SU-DHL-6 (cell line): ENCODE data around the gene CST9.

Experiments
- H2AFZ ChIP-seq: fragments of 200-600 bp; sonication (generic); 2 replicates; pipeline ENCODE4 v1.6.1; 2014; ENCODE audit warnings: low read depth, mild to moderate bottlenecking, moderate library complexity, mixed read lengths, antibody characterized with exemption, low read length; ENCODE audit not compliant: severe bottlenecking
- H3F3A ChIP-seq: fragments of 200-600 bp; shearing (Covaris generic); 2 replicates; pipeline ENCODE4 v1.6.0; 2016; ENCODE audit warnings: antibody characterized with exemption, mild to moderate bottlenecking; ENCODE audit not compliant: insufficient read depth
- H3K27ac ChIP-seq: fragments of 200-600 bp; sonication (generic); 2 replicates; pipeline ENCODE4 v1.5.1; 2016; ENCODE audit warnings: low read depth, mild to moderate bottlenecking, low read length, moderate library complexity, mixed read lengths
- H3K27me3 ChIP-seq: fragments of 200-600 bp; sonication (generic), shearing (Covaris generic); 2 replicates; pipeline ENCODE4 v1.6.0; 2014; ENCODE audit warnings: mild to moderate bottlenecking, low read length
- H3K36me3 ChIP-seq: fragments of 200-600 bp; sonication (generic); 2 replicates; pipeline ENCODE4 v1.6.1; 2014; ENCODE audit warnings: mild to moderate bottlenecking, low read length, mixed read lengths
- H3K4me2 ChIP-seq: fragments of 300-600, 200-600 bp; shearing (Covaris generic), sonication (generic); 2 replicates; pipeline ENCODE4 v1.6.0; 2014; ENCODE audit warnings: low read length, low read depth, mild to moderate bottlenecking; ENCODE audit not compliant: poor library complexity, severe bottlenecking
- H3K4me3 ChIP-seq: fragments of 200-600 bp; sonication (generic); 2 replicates; pipeline ENCODE4 v1.5.1; 2014; ENCODE audit warnings: antibody characterized with exemption, low read length, mild to moderate bottlenecking, mixed read lengths; ENCODE audit not compliant: insufficient read depth, poor library complexity, severe bottlenecking
- H3K79me2 ChIP-seq: fragments of 200-600 bp; sonication (generic); 2 replicates; pipeline ENCODE4 v1.6.1; 2014; ENCODE audit warnings: mild to moderate bottlenecking, low read length, moderate library complexity; ENCODE audit not compliant: insufficient read depth
- H3K9ac ChIP-seq: fragments of 200-600 bp; sonication (generic); 2 replicates; pipeline ENCODE4 v1.7.0; 2014; ENCODE audit warnings: mild to moderate bottlenecking, low read length
- H3K9me2 ChIP-seq: fragments of 200-600 bp; sonication (generic); replicated peaks from 2 replicates; pipeline ENCODE4 v1.6.1; 2014; ENCODE audit warnings: low read length; ENCODE audit not compliant: insufficient read depth
- H3K9me3 ChIP-seq: fragments of 200-600 bp; sonication (generic); 2 replicates; pipeline ENCODE4 v1.6.1; 2014; ENCODE audit warnings: low read length, mixed read lengths; ENCODE audit not compliant: insufficient read depth
- H4K20me1 ChIP-seq: fragments of 200-600 bp; sonication (generic); 2 replicates; pipeline ENCODE4 v1.6.1; 2014; ENCODE audit warnings: low read depth, mild to moderate bottlenecking, antibody characterized with exemption, low read length, moderate library complexity, mixed read lengths
- CTCF ChIP-seq: fragments of 200-600 bp; sonication (generic); IDR thresholded peaks from one replicate; pipeline ENCODE4 v1.5.1; 2017; ENCODE audit warnings: antibody characterized with exemption, mild to moderate bottlenecking, low read length, moderate library complexity; ENCODE audit not compliant: insufficient read depth, poor library complexity, severe bottlenecking
- EZH2phosphoT487 ChIP-seq: fragments of 200-600 bp; sonication (generic), shearing (Covaris generic); conservative IDR thresholded peaks from 2 replicates; pipeline ENCODE4 v1.6.1; 2018; ENCODE audit warnings: mild to moderate bottlenecking, antibody characterized with exemption, low read length, moderate library complexity, mixed read lengths

The CST9 gene

GRCh38 chr20:23564927-23565326 lies 40.8 kb downstream of the CST9 start:
- H3K79me2 ChIP-seq = no peaks in the 10 kb centered on the region
- no peak overlapping the region for H3K9ac ChIP-seq
- H3K9me2 ChIP-seq = no peaks in the 10 kb centered on the region
- H3F3A ChIP-seq = no peaks in the 10 kb centered on the region
- TF ChIP-seq CTCF = no peak
- no peak for TF ChIP-seq EZH2phosphoT487
- no peak overlapping the region for H3K4me2 ChIP-seq
- H4K20me1 ChIP-seq = no peaks in the 10 kb centered on the region
- H3K4me3 ChIP-seq = no peak overlapping the region
- no peaks in the 10 kb centered on the region for H3K27me3 ChIP-seq
- H3K36me3 ChIP-seq = no peaks in the 10 kb centered on the region
- no peaks in the 10 kb centered on the region for H3K9me3 ChIP-seq
- H2AFZ ChIP-seq = no peak overlapping the region
- no peak overlapping the region for H3K27ac ChIP-seq

- H3F3A ChIP-seq = no peaks in the 10 kb centered on the region
- H2AFZ ChIP-seq = no peak overlapping the region
- no peaks in the 10 kb centered on the region for H3K36me3 ChIP-seq
- no peaks in the 10 kb centered on the region for H3K79me2 ChIP-seq
- H3K9ac ChIP-seq = no peak overlapping the region
- no peaks in the 10 kb centered on the region for H3K9me2 ChIP-seq
- H4K20me1 ChIP-seq = no peaks in the 10 kb centered on the region
- no peak overlapping the region for H3K4me3 ChIP-seq
- no peaks in the 10 kb centered on the region for H3K9me3 ChIP-seq
- no peak for TF ChIP-seq CTCF
- TF ChIP-seq EZH2phosphoT487 = no peak
- no peak overlapping the region for H3K4me2 ChIP-seq
- no peak overlapping the region for H3K27ac ChIP-seq
- no peaks in the 10 kb centered on the region for H3K27me3 ChIP-seq
Measured at GRCh38 chr20:23562721-23563342, 42.9 kb downstream of the CST9 start.

- TF ChIP-seq EZH2phosphoT487 = no peak
- no peak for TF ChIP-seq CTCF
- Histone ChIP-seq H3K9me2 (no peaks in the 10 kb centered on the region), H3K79me2 (no peaks in the 10 kb centered on the region), H4K20me1 (no peaks in the 10 kb centered on the region), H3K27ac (no peak overlapping the region), H2AFZ (no peak overlapping the region), H3K4me2 (no peak overlapping the region), H3K9ac (no peak overlapping the region), H3K4me3 (no peak overlapping the region), H3K36me3 (no peaks in the 10 kb centered on the region), H3K27me3 (no peaks in the 10 kb centered on the region), H3K9me3 (no peaks in the 10 kb centered on the region), H3F3A (no peaks in the 10 kb centered on the region)
Measured at GRCh38 chr20:23554401-23554800, 51.3 kb downstream of the CST9 start.
